Measurements from ENCODE around the gene NMNAT1.

- TF ChIP-seq, protein P1, sequence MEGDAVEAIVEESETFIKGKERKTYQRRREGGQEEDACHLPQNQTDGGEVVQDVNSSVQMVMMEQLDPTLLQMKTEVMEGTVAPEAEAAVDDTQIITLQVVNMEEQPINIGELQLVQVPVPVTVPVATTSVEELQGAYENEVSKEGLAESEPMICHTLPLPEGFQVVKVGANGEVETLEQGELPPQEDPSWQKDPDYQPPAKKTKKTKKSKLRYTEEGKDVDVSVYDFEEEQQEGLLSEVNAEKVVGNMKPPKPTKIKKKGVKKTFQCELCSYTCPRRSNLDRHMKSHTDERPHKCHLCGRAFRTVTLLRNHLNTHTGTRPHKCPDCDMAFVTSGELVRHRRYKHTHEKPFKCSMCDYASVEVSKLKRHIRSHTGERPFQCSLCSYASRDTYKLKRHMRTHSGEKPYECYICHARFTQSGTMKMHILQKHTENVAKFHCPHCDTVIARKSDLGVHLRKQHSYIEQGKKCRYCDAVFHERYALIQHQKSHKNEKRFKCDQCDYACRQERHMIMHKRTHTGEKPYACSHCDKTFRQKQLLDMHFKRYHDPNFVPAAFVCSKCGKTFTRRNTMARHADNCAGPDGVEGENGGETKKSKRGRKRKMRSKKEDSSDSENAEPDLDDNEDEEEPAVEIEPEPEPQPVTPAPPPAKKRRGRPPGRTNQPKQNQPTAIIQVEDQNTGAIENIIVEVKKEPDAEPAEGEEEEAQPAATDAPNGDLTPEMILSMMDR (IDR thresholded peaks at IDR 0.05) = no peak
- no peak for TF ChIP-seq POLR2A (IDR thresholded peaks at IDR 0.05; ENCODE audit: low read depth)
- TF ChIP-seq POLR2AphosphoS5 (IDR thresholded peaks at IDR 0.05) = no peak
- no peak for TF ChIP-seq EP300 (IDR thresholded peaks at IDR 0.05)
These were observed 38.7 kb upstream of the NMNAT1 start for GRCh38 chr1:9904596-9904995.

Measured in esophagus muscularis mucosa (tissue), 4 donors.